GM21367 (cell line): ENCODE results near the gene CYSRT1.

Source experiments
- ATAC-seq: cut with Tn5 transposase; IDR thresholded peaks from one replicate; pipeline ENCODE4 v1.9.1; 2021; ENCODE audit not compliant: unreplicated experiment

The CYSRT1 gene

GRCh38 chr9:137223078-137223970 is 1.6 kb upstream of the CYSRT1 start:
- peak; percentile 50 for ATAC-seq

GRCh38 chr9:137225699-137226331 is 841 bp downstream of the CYSRT1 start:
- no peak for ATAC-seq

- ATAC-seq: no peak
Measured at GRCh38 chr9:137226338-137227053, 1.5 kb downstream of the CYSRT1 start.

- no peak for ATAC-seq
Measured at GRCh38 chr9:137227054-137227852, 2.3 kb downstream of the CYSRT1 start, which contains the start of gene RNF224. Gene RNF224 (plus strand): TSS chr9:137227502. CDS start chr9:137228336, 834 bp downstream.

- no peak for ATAC-seq
Measured at GRCh38 chr9:137227853-137228505, 3.0 kb downstream of the CYSRT1 start.

GRCh38 chr9:137228506-137228967 is 3.6 kb downstream of the CYSRT1 start:
- no peak for ATAC-seq

GRCh38 chr9:137228968-137229896 is 4.3 kb downstream of the CYSRT1 start:
- no peak for ATAC-seq

- no peak for ATAC-seq
Measured at GRCh38 chr9:137229903-137230704, 5.1 kb downstream of the CYSRT1 start.

GRCh38 chr9:137230705-137231371 is 5.9 kb downstream of the CYSRT1 start, which contains the start of gene SLC34A3:
Gene SLC34A3 (plus strand): TSS chr9:137230901. CDS start chr9:137231703, 802 bp downstream.
- no peak for ATAC-seq

- no peak for ATAC-seq
Measured at GRCh38 chr9:137231372-137232039, 6.5 kb downstream of the CYSRT1 start.

GRCh38 chr9:137232101-137232500 is 7.1 kb downstream of the CYSRT1 start:
- no peak for ATAC-seq

- ATAC-seq: no peak
Measured at GRCh38 chr9:137232510-137232909, 7.5 kb downstream of the CYSRT1 start.

- no peak for ATAC-seq
Measured at GRCh38 chr9:137233143-137233980, 8.4 kb downstream of the CYSRT1 start.

GRCh38 chr9:137234055-137234697 is 9.2 kb downstream of the CYSRT1 start:
- no peak for ATAC-seq

GRCh38 chr9:137234758-137235423 is 9.9 kb downstream of the CYSRT1 start:
- no peak for ATAC-seq
